ENCODE measurements around the gene ZNF800. TPM values are rescaled to one million over a fixed set of nuclear protein-coding genes. Genes with fewer than 3 reads are reported as not detected.

The ZNF800 gene
- total RNA-seq, 1 experiment from 2014 or later: 36.5 TPM

DNA sequence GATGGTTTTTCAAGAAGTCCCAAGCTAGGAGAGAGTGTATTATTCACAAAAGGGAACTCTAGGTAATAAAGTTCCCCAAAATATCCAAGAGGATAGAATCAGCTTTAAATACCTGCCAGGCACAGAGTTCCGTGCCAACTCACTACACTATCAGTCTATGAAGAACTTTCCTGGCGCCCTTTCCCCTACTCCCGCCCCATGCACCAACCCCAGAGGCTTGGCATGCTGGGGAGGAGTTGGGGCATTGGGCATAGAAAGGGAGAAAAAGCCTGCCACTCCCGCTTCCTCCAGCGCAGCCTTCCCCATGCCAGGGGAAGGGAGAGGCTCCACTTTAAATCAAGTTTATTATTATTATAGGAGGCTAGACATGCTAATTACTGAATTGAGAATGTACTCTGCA, 54.9 kb downstream of the ZNF800 start:
- TF ChIP-seq, protein P1, sequence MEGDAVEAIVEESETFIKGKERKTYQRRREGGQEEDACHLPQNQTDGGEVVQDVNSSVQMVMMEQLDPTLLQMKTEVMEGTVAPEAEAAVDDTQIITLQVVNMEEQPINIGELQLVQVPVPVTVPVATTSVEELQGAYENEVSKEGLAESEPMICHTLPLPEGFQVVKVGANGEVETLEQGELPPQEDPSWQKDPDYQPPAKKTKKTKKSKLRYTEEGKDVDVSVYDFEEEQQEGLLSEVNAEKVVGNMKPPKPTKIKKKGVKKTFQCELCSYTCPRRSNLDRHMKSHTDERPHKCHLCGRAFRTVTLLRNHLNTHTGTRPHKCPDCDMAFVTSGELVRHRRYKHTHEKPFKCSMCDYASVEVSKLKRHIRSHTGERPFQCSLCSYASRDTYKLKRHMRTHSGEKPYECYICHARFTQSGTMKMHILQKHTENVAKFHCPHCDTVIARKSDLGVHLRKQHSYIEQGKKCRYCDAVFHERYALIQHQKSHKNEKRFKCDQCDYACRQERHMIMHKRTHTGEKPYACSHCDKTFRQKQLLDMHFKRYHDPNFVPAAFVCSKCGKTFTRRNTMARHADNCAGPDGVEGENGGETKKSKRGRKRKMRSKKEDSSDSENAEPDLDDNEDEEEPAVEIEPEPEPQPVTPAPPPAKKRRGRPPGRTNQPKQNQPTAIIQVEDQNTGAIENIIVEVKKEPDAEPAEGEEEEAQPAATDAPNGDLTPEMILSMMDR (IDR thresholded peaks at IDR 0.05; ENCODE audit: unreplicated experiment): no peak
- no peaks in the 10 kb centered on the region for H3K36me3 Mint-ChIP-seq (ENCODE audit: insufficient read depth, unreplicated experiment)
- CTCF ChIA-PET: no interaction called here
- no TSS peak for BruUV-seq (replicated peaks)
- H3K4me1 Mint-ChIP-seq (ENCODE audit: low read depth, unreplicated experiment): no peaks in the 10 kb centered on the region
- H3K27ac Mint-ChIP-seq (ENCODE audit: unreplicated experiment): no peak overlapping the region
- H3K27me3 Mint-ChIP-seq (ENCODE audit: unreplicated experiment): peaks cover 55% of the 10 kb centered on the region
- intact Hi-C loops (cut with micrococcal nuclease; ENCODE audit: unreplicated experiment): no loop called here
- DNase-seq: no peak
- no peak overlapping the region for H3K4me3 Mint-ChIP-seq (ENCODE audit: low read depth, unreplicated experiment)
- no peaks in the 10 kb centered on the region for H3K9me3 Mint-ChIP-seq (ENCODE audit: low read depth, unreplicated experiment)

DNA sequence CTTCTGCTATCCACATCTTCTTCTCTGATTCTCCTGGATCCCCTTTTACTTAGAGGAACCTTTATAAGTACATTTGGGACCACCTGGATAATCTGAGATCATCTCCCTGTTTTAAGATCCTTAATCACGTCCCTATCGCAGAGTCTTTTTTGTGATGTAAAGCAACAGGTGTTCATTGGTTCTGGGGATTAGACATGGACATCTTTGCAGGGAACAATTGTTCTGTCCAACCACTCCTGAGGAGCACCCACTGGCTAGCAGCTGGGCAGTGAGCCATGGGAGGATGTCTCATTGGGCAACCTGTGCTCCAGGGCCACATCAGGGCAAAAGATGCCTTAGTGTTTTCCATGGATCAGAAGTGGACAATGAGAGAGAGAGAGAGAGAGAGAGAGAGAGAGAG, 56.0 kb downstream of the ZNF800 start:
- Mint-ChIP-seq H3K4me1 (ENCODE audit: low read depth, unreplicated experiment) (no peaks in the 10 kb centered on the region), H3K36me3 (ENCODE audit: insufficient read depth, unreplicated experiment) (no peaks in the 10 kb centered on the region), H3K27me3 (ENCODE audit: unreplicated experiment) (peaks cover 55% of the 10 kb centered on the region), H3K9me3 (ENCODE audit: low read depth, unreplicated experiment) (no peaks in the 10 kb centered on the region), H3K4me3 (ENCODE audit: low read depth, unreplicated experiment) (no peak overlapping the region), H3K27ac (ENCODE audit: unreplicated experiment) (no peak overlapping the region)
- CTCF ChIA-PET: no interaction called here
- no peak for DNase-seq
- no TSS peak for BruUV-seq (replicated peaks)
- TF ChIP-seq, protein P1 (IDR thresholded peaks at IDR 0.05; ENCODE audit: unreplicated experiment): no peak
- intact Hi-C loops (cut with micrococcal nuclease; ENCODE audit: unreplicated experiment): no loop called here

DNA sequence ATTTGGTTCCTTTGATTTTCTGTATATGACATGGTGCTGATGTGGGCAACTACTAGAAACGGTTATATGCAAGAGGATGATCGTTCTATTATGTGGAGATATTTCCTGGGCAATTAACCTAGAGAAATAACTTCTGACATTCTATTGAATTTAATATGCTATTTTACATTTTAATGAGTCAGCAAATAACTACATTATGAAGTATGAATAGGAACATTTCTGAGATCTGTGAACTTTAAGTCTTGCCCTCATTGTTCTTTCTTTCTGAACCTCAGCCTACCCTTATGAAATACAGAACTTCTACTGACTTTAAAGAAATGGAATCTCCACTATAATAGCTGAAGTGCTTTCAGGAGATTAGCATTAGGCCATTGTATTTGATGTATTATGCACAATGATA, 59.6 kb downstream of the ZNF800 start:
- Mint-ChIP-seq H3K27ac (ENCODE audit: unreplicated experiment) (no peak overlapping the region), H3K27me3 (ENCODE audit: unreplicated experiment) (peaks cover 36% of the 10 kb centered on the region), H3K9me3 (ENCODE audit: low read depth, unreplicated experiment) (no peaks in the 10 kb centered on the region), H3K36me3 (ENCODE audit: insufficient read depth, unreplicated experiment) (no peaks in the 10 kb centered on the region), H3K4me3 (ENCODE audit: low read depth, unreplicated experiment) (no peak overlapping the region), H3K4me1 (ENCODE audit: low read depth, unreplicated experiment) (no peaks in the 10 kb centered on the region)
- intact Hi-C loops (cut with micrococcal nuclease; ENCODE audit: unreplicated experiment): no loop called here
- DNase-seq: no peak
- CTCF ChIA-PET: no interaction called here
- no TSS peak for BruUV-seq (replicated peaks)
- TF ChIP-seq, protein P1 (IDR thresholded peaks at IDR 0.05; ENCODE audit: unreplicated experiment): no peak

DNA sequence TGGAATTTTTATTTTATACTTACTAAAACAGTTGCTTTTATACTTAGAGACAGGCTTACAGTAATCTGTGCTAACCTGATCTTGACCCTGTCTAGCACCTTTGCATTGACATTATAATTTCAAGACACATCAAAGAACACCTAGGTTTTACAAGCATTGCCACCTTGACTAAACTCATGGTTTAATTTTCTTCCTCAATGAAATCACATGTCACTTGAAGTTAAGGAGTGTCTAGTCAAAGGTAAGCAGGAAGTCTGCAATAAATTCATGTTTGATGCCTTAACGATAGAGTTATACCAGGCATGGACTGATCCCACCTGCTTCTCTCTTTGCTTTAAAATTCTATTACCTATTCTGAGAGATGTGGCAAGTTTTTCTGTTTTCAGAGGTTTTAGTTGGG, 62.4 kb downstream of the ZNF800 start:
- Mint-ChIP-seq H3K27me3 (ENCODE audit: unreplicated experiment) (peaks cover 45% of the 10 kb centered on the region), H3K4me1 (ENCODE audit: low read depth, unreplicated experiment) (no peaks in the 10 kb centered on the region), H3K4me3 (ENCODE audit: low read depth, unreplicated experiment) (no peak overlapping the region), H3K27ac (ENCODE audit: unreplicated experiment) (no peak overlapping the region), H3K9me3 (ENCODE audit: low read depth, unreplicated experiment) (no peaks in the 10 kb centered on the region), H3K36me3 (ENCODE audit: insufficient read depth, unreplicated experiment) (no peaks in the 10 kb centered on the region)
- intact Hi-C loops (cut with micrococcal nuclease; ENCODE audit: unreplicated experiment): no loop called here
- DNase-seq: no peak
- CTCF ChIA-PET: no interaction called here
- TF ChIP-seq, protein P1 (IDR thresholded peaks at IDR 0.05; ENCODE audit: unreplicated experiment): no peak
- no TSS peak for BruUV-seq (replicated peaks)
